Measurements from ENCODE around the gene SULT1B1. TPM values are rescaled to one million over a fixed set of nuclear protein-coding genes. Genes with fewer than 3 reads are reported as not detected.

Gene SULT1B1
- total and polyA plus RNA-seq, 2 donors (not counting 1 experiment from before 2014, with no cell fraction given), result 0.03 TPM; not detected in 1

GRCh38 chr4:69780141-69780540 lies 19.7 kb upstream of the SULT1B1 start:
- Histone ChIP-seq H3K4me1 (ENCODE audit: control insufficient read depth, extremely low read depth, insufficient read depth, low read length) (no peaks in the 10 kb centered on the region), H3K27me3 (ENCODE audit: control insufficient read depth, insufficient read depth, low read length) (no peaks in the 10 kb centered on the region), H3K27ac (ENCODE audit: insufficient read depth, low read length) (no peak overlapping the region), H2AFZ (ENCODE audit: low read length) (no peak overlapping the region), H3K9ac (ENCODE audit: insufficient read depth, low read length) (no peak overlapping the region), H3K36me3 (ENCODE audit: control insufficient read depth, insufficient read depth, low read length) (no peaks in the 10 kb centered on the region), H3K9me3 (ENCODE audit: control insufficient read depth, insufficient read depth, low read depth, low read length) (no peaks in the 10 kb centered on the region), H3K4me3 (replicated peaks in 1 of 4; ENCODE audit: control extremely low read depth in 1 of 4, insufficient read depth in 1 of 4, low read depth in 3 of 4, low read length in 4 of 4) (no peak overlapping the region), H4K20me1 (ENCODE audit: control insufficient read depth, extremely low read depth, insufficient read depth, low read length) (no peaks in the 10 kb centered on the region), H3K4me2 (ENCODE audit: extremely low read depth, insufficient read depth, low read length) (no peak overlapping the region), H3K79me2 (ENCODE audit: control insufficient read depth, insufficient read depth, low read length) (no peaks in the 10 kb centered on the region)
- no peak for TF ChIP-seq CTCF (conservative IDR thresholded peaks at IDR 0.05 in 1 of 2, IDR thresholded peaks at IDR 0.05 in 1 of 2; ENCODE audit: low read depth in 1 of 2, low read length in 2 of 2)
- peak in 1 of 2 donors; percentile 20 for DNase-seq (ENCODE audit: low read depth in 2 of 2)

GRCh38 chr4:69776696-69777095 lies 16.3 kb upstream of the SULT1B1 start:
- TF ChIP-seq EZH2 (IDR thresholded peaks at IDR 0.05; ENCODE audit: low read length, missing control alignments), result no peak
- TF ChIP-seq CTCF (conservative IDR thresholded peaks at IDR 0.05 in 1 of 2, IDR thresholded peaks at IDR 0.05 in 1 of 2; ENCODE audit: low read depth in 1 of 2, low read length in 2 of 2), result no peak
- peak in 1 of 2 donors; percentile 69 for DNase-seq (ENCODE audit: low read depth in 2 of 2)
- Histone ChIP-seq H3K4me3 (replicated peaks in 1 of 4; ENCODE audit: control extremely low read depth in 1 of 4, insufficient read depth in 1 of 4, low read depth in 3 of 4, low read length in 4 of 4) (no peak overlapping the region), H3K4me2 (ENCODE audit: extremely low read depth, insufficient read depth, low read length) (no peak overlapping the region), H2AFZ (ENCODE audit: low read length) (no peak overlapping the region), H3K9ac (ENCODE audit: insufficient read depth, low read length) (no peak overlapping the region), H3K27me3 (ENCODE audit: control insufficient read depth, insufficient read depth, low read length) (no peaks in the 10 kb centered on the region), H3K27ac (ENCODE audit: insufficient read depth, low read length) (no peak overlapping the region), H4K20me1 (ENCODE audit: control insufficient read depth, extremely low read depth, insufficient read depth, low read length) (no peaks in the 10 kb centered on the region), H3K9me3 (ENCODE audit: control insufficient read depth, insufficient read depth, low read depth, low read length) (no peaks in the 10 kb centered on the region), H3K79me2 (ENCODE audit: control insufficient read depth, insufficient read depth, low read length) (no peaks in the 10 kb centered on the region), H3K36me3 (ENCODE audit: control insufficient read depth, insufficient read depth, low read length) (no peaks in the 10 kb centered on the region), H3K4me1 (ENCODE audit: control insufficient read depth, extremely low read depth, insufficient read depth, low read length) (no peaks in the 10 kb centered on the region)

GRCh38 chr4:69775321-69775867 lies 15.0 kb upstream of the SULT1B1 start:
- no peaks in the 10 kb centered on the region for H3K27me3 ChIP-seq (ENCODE audit: control insufficient read depth, insufficient read depth, low read length)
- no peak overlapping the region for H3K9ac ChIP-seq (ENCODE audit: insufficient read depth, low read length)
- no peak overlapping the region for H3K27ac ChIP-seq (ENCODE audit: insufficient read depth, low read length)
- H3K36me3 ChIP-seq (ENCODE audit: control insufficient read depth, insufficient read depth, low read length), result no peaks in the 10 kb centered on the region
- H3K4me3 ChIP-seq (replicated peaks in 1 of 4; ENCODE audit: control extremely low read depth in 1 of 4, insufficient read depth in 1 of 4, low read depth in 3 of 4, low read length in 4 of 4), result no peak overlapping the region
- H2AFZ ChIP-seq (ENCODE audit: low read length), result no peak overlapping the region
- no peaks in the 10 kb centered on the region for H3K4me1 ChIP-seq (ENCODE audit: control insufficient read depth, extremely low read depth, insufficient read depth, low read length)
- DNase-seq (ENCODE audit: low read depth in 2 of 2), result no peak
- H4K20me1 ChIP-seq (ENCODE audit: control insufficient read depth, extremely low read depth, insufficient read depth, low read length), result no peaks in the 10 kb centered on the region
- H3K4me2 ChIP-seq (ENCODE audit: extremely low read depth, insufficient read depth, low read length), result no peak overlapping the region
- TF ChIP-seq CTCF (conservative IDR thresholded peaks at IDR 0.05 in 1 of 2, IDR thresholded peaks at IDR 0.05 in 1 of 2; ENCODE audit: low read depth in 1 of 2, low read length in 2 of 2), result no peak
- TF ChIP-seq EZH2 (IDR thresholded peaks at IDR 0.05; ENCODE audit: low read length, missing control alignments), result no peak
- H3K79me2 ChIP-seq (ENCODE audit: control insufficient read depth, insufficient read depth, low read length), result no peaks in the 10 kb centered on the region
- no peaks in the 10 kb centered on the region for H3K9me3 ChIP-seq (ENCODE audit: control insufficient read depth, insufficient read depth, low read depth, low read length)
